ENCODE data around the gene SLC36A3.

DNA sequence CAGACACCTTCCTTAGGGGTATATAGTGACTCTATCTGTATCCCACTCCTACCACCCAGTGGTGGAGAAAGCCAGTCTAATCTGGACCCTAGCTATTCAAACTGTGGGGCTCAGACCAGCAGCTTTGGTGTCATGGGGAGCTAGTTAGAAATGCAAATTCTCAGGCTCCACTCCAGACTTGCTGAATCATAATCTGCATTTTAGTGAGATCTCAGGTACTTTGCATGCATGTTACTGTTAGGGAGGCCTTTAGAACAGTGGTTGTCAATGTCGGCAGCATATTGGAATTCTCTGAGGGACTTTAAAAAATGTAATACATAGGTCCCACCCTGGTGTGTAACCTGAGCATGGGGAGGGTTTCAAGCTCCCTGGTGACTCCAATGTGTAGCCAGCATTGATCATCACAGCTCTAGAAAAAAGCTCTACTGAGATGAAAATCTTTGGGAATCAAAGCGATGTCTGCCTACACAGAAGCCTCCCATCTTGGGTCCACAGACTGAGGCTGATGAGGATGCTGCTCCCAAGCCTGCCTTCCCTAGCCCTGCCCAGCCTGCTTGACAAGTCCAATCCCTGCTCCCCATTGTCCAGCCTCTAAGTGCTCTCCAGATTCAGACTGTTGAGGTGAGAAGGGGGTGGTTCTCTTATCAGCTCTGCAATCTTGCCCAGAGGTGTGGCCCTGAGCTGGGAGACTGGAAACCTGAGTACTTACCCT is 62.5 kb downstream of the SLC36A3 start:
- TF ChIP-seq, protein P1, sequence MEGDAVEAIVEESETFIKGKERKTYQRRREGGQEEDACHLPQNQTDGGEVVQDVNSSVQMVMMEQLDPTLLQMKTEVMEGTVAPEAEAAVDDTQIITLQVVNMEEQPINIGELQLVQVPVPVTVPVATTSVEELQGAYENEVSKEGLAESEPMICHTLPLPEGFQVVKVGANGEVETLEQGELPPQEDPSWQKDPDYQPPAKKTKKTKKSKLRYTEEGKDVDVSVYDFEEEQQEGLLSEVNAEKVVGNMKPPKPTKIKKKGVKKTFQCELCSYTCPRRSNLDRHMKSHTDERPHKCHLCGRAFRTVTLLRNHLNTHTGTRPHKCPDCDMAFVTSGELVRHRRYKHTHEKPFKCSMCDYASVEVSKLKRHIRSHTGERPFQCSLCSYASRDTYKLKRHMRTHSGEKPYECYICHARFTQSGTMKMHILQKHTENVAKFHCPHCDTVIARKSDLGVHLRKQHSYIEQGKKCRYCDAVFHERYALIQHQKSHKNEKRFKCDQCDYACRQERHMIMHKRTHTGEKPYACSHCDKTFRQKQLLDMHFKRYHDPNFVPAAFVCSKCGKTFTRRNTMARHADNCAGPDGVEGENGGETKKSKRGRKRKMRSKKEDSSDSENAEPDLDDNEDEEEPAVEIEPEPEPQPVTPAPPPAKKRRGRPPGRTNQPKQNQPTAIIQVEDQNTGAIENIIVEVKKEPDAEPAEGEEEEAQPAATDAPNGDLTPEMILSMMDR (IDR thresholded peaks at IDR 0.05; ENCODE audit: control extremely low read depth in 1 of 3, insufficient read depth in 1 of 3, low read depth in 1 of 3, low read length in 3 of 3), result no peak
- TF ChIP-seq POLR2AphosphoS5 (IDR thresholded peaks at IDR 0.05; ENCODE audit: low read depth, low read length) (no peak), MAX (IDR thresholded peaks at IDR 0.05) (no peak), TAF1 (IDR thresholded peaks at IDR 0.05; ENCODE audit: low read depth, low read length) (no peak), TEAD4 (IDR thresholded peaks at IDR 0.05; ENCODE audit: low read depth, low read length) (no peak), POLR2A (IDR thresholded peaks at IDR 0.05; ENCODE audit: control extremely low read depth in 1 of 2, low read depth in 2 of 2, low read length in 2 of 2) (no peak), EGR1 (IDR thresholded peaks at IDR 0.05; ENCODE audit: borderline replicate concordance, low read depth, low read length) (no peak), RFX5 (IDR thresholded peaks at IDR 0.05; ENCODE audit: borderline replicate concordance, low read depth, low read length) (no peak), EZH2 (IDR thresholded peaks at IDR 0.05; ENCODE audit: low read depth, low read length, severe bottlenecking) (no peak)

Measured in H1 (cell line).